Fibroblast of pulmonary artery (primary cell): ENCODE results near the gene F13A1.

Source experiments
- DNase-seq: peaks from one replicate; pipeline ENCODE4 v3.0.0-alpha.2; 2010; ENCODE audit warnings: low read depth
- H3K4me3 ChIP-seq: replicated peaks from 2 replicates; pipeline ENCODE4 v1.5.1; 2011; ENCODE audit warnings: low read depth, mild to moderate bottlenecking, control low read depth, low read length, moderate library complexity
- CTCF ChIP-seq: IDR thresholded peaks from 2 replicates; pipeline ENCODE4 v1.5.1; 2011; ENCODE audit warnings: mild to moderate bottlenecking, control low read depth, low read length, inconsistent platforms; ENCODE audit errors: missing control alignments

Gene F13A1

GRCh38 chr6:6154335-6154734 is 166.1 kb downstream of the F13A1 start:
- H3K4me3 ChIP-seq = no peak overlapping the region
- no peak for TF ChIP-seq CTCF
- no peak for DNase-seq

- DNase-seq = no peak
- no peak for TF ChIP-seq CTCF
- H3K4me3 ChIP-seq = no peak overlapping the region
Observed at GRCh38 chr6:6152060-6152459, 168.4 kb downstream of the F13A1 start.

- no peak overlapping the region for H3K4me3 ChIP-seq
- DNase-seq = no peak
- TF ChIP-seq CTCF = no peak
Observed at GRCh38 chr6:6148192-6148815, 172.2 kb downstream of the F13A1 start.

GRCh38 chr6:6131492-6132109 is 188.9 kb downstream of the F13A1 start:
- H3K4me3 ChIP-seq = no peak overlapping the region
- TF ChIP-seq CTCF = peak; percentile 5
- no peak for DNase-seq

GRCh38 chr6:6125495-6125894 is 195.0 kb downstream of the F13A1 start:
- no peak overlapping the region for H3K4me3 ChIP-seq
- no peak for DNase-seq
- no peak for TF ChIP-seq CTCF

- TF ChIP-seq CTCF = no peak
- no peak for DNase-seq
- H3K4me3 ChIP-seq = no peak overlapping the region
Observed at GRCh38 chr6:6123803-6124202, 196.7 kb downstream of the F13A1 start.

- no peak for TF ChIP-seq CTCF
- no peak for DNase-seq
Observed at GRCh38 chr6:6121943-6122342, 198.5 kb downstream of the F13A1 start.

More at GRCh38 chr6:6121943-6122342, 198.5 kb downstream of the F13A1 start:
- H3K4me3 ChIP-seq = no peak overlapping the region
